ENCODE data around the gene SENP7. TPM values are rescaled to one million over a fixed set of nuclear protein-coding genes. Genes with fewer than 3 reads are reported as not detected.

Gene SENP7
- total RNA-seq, 1 donor from 2014 or later = 26.0 TPM

- peaks cover 47% of the 10 kb centered on the region for H3K27me3 Mint-ChIP-seq (ENCODE audit: unreplicated experiment)
Observed at GRCh38 chr3:101521211-101521701, 8.2 kb upstream of the SENP7 start.

GRCh38 chr3:101519685-101520365 lies 6.8 kb upstream of the SENP7 start:
- peaks cover 1% of the 10 kb centered on the region for H3K36me3 Mint-ChIP-seq (ENCODE audit: unreplicated experiment)
- H3K27ac Mint-ChIP-seq (ENCODE audit: unreplicated experiment) = no peak overlapping the region
- TF ChIP-seq CTCF (IDR thresholded peaks at IDR 0.05) = no peak
- no peaks in the 10 kb centered on the region for H3K4me1 Mint-ChIP-seq (ENCODE audit: unreplicated experiment)
- no peak for DNase-seq (ENCODE audit: extremely low spot score, unreplicated experiment)
- H3K4me3 Mint-ChIP-seq (ENCODE audit: unreplicated experiment) = no peak overlapping the region
- H3K9me3 Mint-ChIP-seq (ENCODE audit: unreplicated experiment) = no peaks in the 10 kb centered on the region
- H3K27me3 Mint-ChIP-seq (ENCODE audit: unreplicated experiment) = peaks cover 49% of the 10 kb centered on the region

More at GRCh38 chr3:101521211-101521701, 8.2 kb upstream of the SENP7 start:
- no peak overlapping the region for H3K4me3 Mint-ChIP-seq (ENCODE audit: unreplicated experiment)
- H3K36me3 Mint-ChIP-seq (ENCODE audit: unreplicated experiment) = no peaks in the 10 kb centered on the region
- no peak for TF ChIP-seq CTCF (IDR thresholded peaks at IDR 0.05)
- peaks cover 3% of the 10 kb centered on the region for H3K9me3 Mint-ChIP-seq (ENCODE audit: unreplicated experiment)
- H3K4me1 Mint-ChIP-seq (ENCODE audit: unreplicated experiment) = no peaks in the 10 kb centered on the region
- H3K27ac Mint-ChIP-seq (ENCODE audit: unreplicated experiment) = no peak overlapping the region
- no peak for DNase-seq (ENCODE audit: extremely low spot score, unreplicated experiment)

GRCh38 chr3:101518421-101518871 lies 5.4 kb upstream of the SENP7 start:
- DNase-seq (ENCODE audit: extremely low spot score, unreplicated experiment) = no peak
- Mint-ChIP-seq H3K9me3 (ENCODE audit: unreplicated experiment) (no peaks in the 10 kb centered on the region), H3K4me1 (ENCODE audit: unreplicated experiment) (no peaks in the 10 kb centered on the region), H3K27ac (ENCODE audit: unreplicated experiment) (no peak overlapping the region), H3K36me3 (ENCODE audit: unreplicated experiment) (peaks cover 2% of the 10 kb centered on the region), H3K27me3 (ENCODE audit: unreplicated experiment) (peaks cover 48% of the 10 kb centered on the region), H3K4me3 (ENCODE audit: unreplicated experiment) (no peak overlapping the region)
- no peak for TF ChIP-seq CTCF (IDR thresholded peaks at IDR 0.05)

- DNase-seq (ENCODE audit: extremely low spot score, unreplicated experiment) = no peak
- H3K27ac Mint-ChIP-seq (ENCODE audit: unreplicated experiment) = peak overlapping the region; percentile 99
- peaks cover 7% of the 10 kb centered on the region for H3K36me3 Mint-ChIP-seq (ENCODE audit: unreplicated experiment)
- TF ChIP-seq CTCF (IDR thresholded peaks at IDR 0.05) = no peak
- peaks cover 27% of the 10 kb centered on the region for H3K4me1 Mint-ChIP-seq (ENCODE audit: unreplicated experiment)
- peaks cover 18% of the 10 kb centered on the region for H3K27me3 Mint-ChIP-seq (ENCODE audit: unreplicated experiment)
- H3K4me3 Mint-ChIP-seq (ENCODE audit: unreplicated experiment) = peak overlapping the region; percentile 99
- H3K9me3 Mint-ChIP-seq (ENCODE audit: unreplicated experiment) = no peaks in the 10 kb centered on the region
Observed at GRCh38 chr3:101513419-101513986, 491 bp upstream of the SENP7 start.

- DNase-seq (ENCODE audit: extremely low spot score, unreplicated experiment) = no peak
- H3K9me3 Mint-ChIP-seq (ENCODE audit: unreplicated experiment) = no peaks in the 10 kb centered on the region
- H3K27ac Mint-ChIP-seq (ENCODE audit: unreplicated experiment) = peak overlapping the region; percentile 99
- H3K36me3 Mint-ChIP-seq (ENCODE audit: unreplicated experiment) = peaks cover 7% of the 10 kb centered on the region
- peaks cover 30% of the 10 kb centered on the region for H3K4me1 Mint-ChIP-seq (ENCODE audit: unreplicated experiment)
- H3K4me3 Mint-ChIP-seq (ENCODE audit: unreplicated experiment) = peak overlapping the region; percentile 99
- peaks cover 9% of the 10 kb centered on the region for H3K27me3 Mint-ChIP-seq (ENCODE audit: unreplicated experiment)
- TF ChIP-seq CTCF (IDR thresholded peaks at IDR 0.05) = no peak
Observed at GRCh38 chr3:101512396-101512645, 691 bp downstream of the SENP7 start.

Data from osteocyte (in vitro differentiated cells).